GM23338 (cell line): ENCODE measurements around the gene MAP3K7CL. TPM values are rescaled to one million over a fixed set of nuclear protein-coding genes. Genes with fewer than 3 reads are reported as not detected.

Source experiments
- ATAC-seq: fragments of 200-7000 bp; cut with Tn5 transposase; 3 replicates; pipeline ENCODE4 v1.9.1; 2020
- DNase-seq: peaks from one replicate; pipeline ENCODE4 v3.0.0-alpha.2; 2015; ENCODE audit warnings: low spot score
- H2AFZ ChIP-seq: fragments of 200-600 bp; sonication (generic); 2 replicates; pipeline ENCODE4 v1.8.0; 2016; ENCODE audit warnings: antibody characterized with exemption, mild to moderate bottlenecking, moderate library complexity
- H3F3A ChIP-seq: fragments of 200-600 bp; sonication (generic); replicated peaks from 2 replicates; pipeline ENCODE4 v1.8.0; 2017; ENCODE audit warnings: antibody characterized with exemption, mixed run types, low read depth
- H3K27ac ChIP-seq: fragments of 200-600 bp; sonication (generic); 2 replicates; pipeline ENCODE4 v1.6.1; 2016; ENCODE audit warnings: low read depth
- H3K27me3 ChIP-seq: fragments of 200-600 bp; sonication (generic); 2 replicates; pipeline ENCODE4 v1.8.0; 2016; ENCODE audit warnings: mild to moderate bottlenecking, mixed run types, moderate library complexity; ENCODE audit not compliant: insufficient read depth
- H3K36me3 ChIP-seq: fragments of 200-600 bp; sonication (generic); 2 replicates; pipeline ENCODE4 v1.8.0; 2016; ENCODE audit warnings: mild to moderate bottlenecking; ENCODE audit not compliant: insufficient read depth
- H3K4me1 ChIP-seq: fragments of 200-600 bp; sonication (generic); 2 replicates; pipeline ENCODE4 v1.8.0; 2016; ENCODE audit warnings: mild to moderate bottlenecking, moderate library complexity; ENCODE audit not compliant: insufficient read depth
- H3K4me2 ChIP-seq: fragments of 200-600 bp; sonication (generic); 2 replicates; pipeline ENCODE4 v1.7.1; 2017; ENCODE audit warnings: mixed run types
- H3K4me3 ChIP-seq: fragments of 200-600 bp; sonication (generic); 2 replicates; pipeline ENCODE4 v1.6.1; 2016; ENCODE audit warnings: mixed run types
- H3K79me2 ChIP-seq: fragments of 200-600 bp; sonication (generic); replicated peaks from 2 replicates; pipeline ENCODE4 v1.8.0; 2017; ENCODE audit warnings: mild to moderate bottlenecking; ENCODE audit not compliant: insufficient read depth
- H3K9me2 ChIP-seq: fragments of 200-600 bp; sonication (generic); 2 replicates; pipeline ENCODE4 v1.8.0; 2017; ENCODE audit not compliant: insufficient read depth
- H4K20me1 ChIP-seq: fragments of 200-600 bp; sonication (generic); replicated peaks from 2 replicates; pipeline ENCODE4 v1.8.0; 2017; ENCODE audit warnings: mild to moderate bottlenecking; ENCODE audit not compliant: insufficient read depth
- H3K27ac Mint-ChIP-seq: 2 replicates; pipeline ENCODE4 v1.8.0; 2020; ENCODE audit warnings: inconsistent platforms, mild to moderate bottlenecking, moderate library complexity, mixed read lengths
- H3K27me3 Mint-ChIP-seq: 3 replicates; pipeline ENCODE4 v1.8.0; 2022; ENCODE audit warnings: low read depth, mild to moderate bottlenecking, moderate library complexity, mixed read lengths, inconsistent platforms; ENCODE audit not compliant: insufficient read depth, poor library complexity
- H3K36me3 Mint-ChIP-seq: 3 replicates; pipeline ENCODE4 v1.8.0; 2021; ENCODE audit warnings: low read depth, mild to moderate bottlenecking, inconsistent platforms, moderate library complexity, mixed read lengths
- H3K4me1 Mint-ChIP-seq: 3 replicates; pipeline ENCODE4 v1.8.0; 2020; ENCODE audit warnings: mild to moderate bottlenecking, inconsistent platforms, mixed read lengths
- H3K4me3 Mint-ChIP-seq: 3 replicates; pipeline ENCODE4 v1.8.0; 2021; ENCODE audit warnings: moderate library complexity, mild to moderate bottlenecking, inconsistent platforms, mixed read lengths
- H3K9me3 Mint-ChIP-seq: 3 replicates; pipeline ENCODE4 v1.8.0; 2020; ENCODE audit warnings: moderate library complexity, mild to moderate bottlenecking, inconsistent platforms, mixed read lengths
- CREB1 ChIP-seq: fragments of 250-450 bp; sonication (Bioruptor Pico); IDR thresholded peaks from 2 replicates; pipeline ENCODE4 v1.5.0; 2020; ENCODE audit warnings: low read depth, mild to moderate bottlenecking, moderate library complexity
- CTCF ChIP-seq, 2 experiments: fragments of 200-600 bp in 1 of 2; sonication (generic) in 1 of 2; conservative IDR thresholded peaks; 2 replicates each; pipeline versions ENCODE4 v1.5.1 to v1.6.1; 2016 to 2017; ENCODE audit warnings: antibody characterized with exemption in 2 of 2, low read depth in 2 of 2, mild to moderate bottlenecking in 2 of 2, moderate library complexity in 1 of 2
- ETS1 ChIP-seq: IDR thresholded peaks from 2 replicates; pipeline ENCODE4 v1.6.1; 2016; ENCODE audit warnings: antibody characterized with exemption
- EZH2 ChIP-seq: fragments of 200-600 bp; sonication (generic); IDR thresholded peaks from one replicate; pipeline ENCODE4 v1.8.0; 2017; ENCODE audit warnings: antibody characterized with exemption, mild to moderate bottlenecking, low read depth; ENCODE audit not compliant: unreplicated experiment
- EZH2phosphoT487 ChIP-seq: fragments of 200-600 bp; sonication (generic); IDR thresholded peaks from one replicate; pipeline ENCODE4 v1.8.1; 2018; ENCODE audit warnings: antibody characterized with exemption; ENCODE audit not compliant: unreplicated experiment
- JUNB ChIP-seq: IDR thresholded peaks from one replicate; pipeline ENCODE4 v1.6.1; 2016; ENCODE audit warnings: antibody characterized with exemption; ENCODE audit not compliant: unreplicated experiment
- NANOG ChIP-seq: IDR thresholded peaks from 2 replicates; pipeline ENCODE4 v1.6.1; 2016; ENCODE audit warnings: antibody characterized with exemption, borderline replicate concordance
- POLR2AphosphoS5 ChIP-seq: IDR thresholded peaks from 2 replicates; pipeline ENCODE4 v1.6.1; 2016; ENCODE audit warnings: antibody characterized with exemption, low read depth
- REST ChIP-seq: IDR thresholded peaks from one replicate; pipeline ENCODE4 v1.6.1; 2018; ENCODE audit warnings: antibody characterized with exemption; ENCODE audit not compliant: unreplicated experiment
- STAT1 ChIP-seq: IDR thresholded peaks from one replicate; pipeline ENCODE4 v1.6.1; 2016; ENCODE audit warnings: antibody characterized with exemption; ENCODE audit not compliant: unreplicated experiment
- ZNF114 ChIP-seq: fragments of 250-450 bp; sonication (Bioruptor Pico); IDR thresholded peaks from 2 replicates; pipeline ENCODE4 v1.5.0; 2020; ENCODE audit warnings: mild to moderate bottlenecking, moderate library complexity
- ZNF331 ChIP-seq: fragments of 250-450 bp; sonication (Bioruptor Pico); IDR thresholded peaks from 2 replicates; pipeline ENCODE4 v1.5.0; 2020; ENCODE audit warnings: low read depth, mild to moderate bottlenecking, moderate library complexity
- ZNF462 ChIP-seq: fragments of 250-450 bp; sonication (Bioruptor Pico); IDR thresholded peaks from 2 replicates; pipeline ENCODE4 v1.5.0; 2020; ENCODE audit warnings: mild to moderate bottlenecking, moderate library complexity
- polyA plus RNA-seq: library from polyadenylated mRNA; unstranded; fragments of >200 nt; fragmentation: Nextera tagmentation; extraction: Ambion mirVana; gene quantifications from 2 replicates; pipeline ENCODE4 v1.2.1, GENCODE V29; 2016
- total RNA-seq: library from RNA; depleted of rRNA; stranded (reverse); fragments of >200 nt; shearing (Covaris generic); gene quantifications from 2 replicates; pipeline ENCODE4 v1.2.3, GENCODE V29; 2014

MAP3K7CL gene
- total and polyA plus RNA-seq, 2 experiments from 2014 or later = 2.4 to 3.6 TPM

GRCh38 chr21:29172282-29172681 is 41.8 kb downstream of the MAP3K7CL start:
- no peaks in the 10 kb centered on the region for H3K79me2 ChIP-seq
- DNase-seq = no peak
- H3K27me3 Mint-ChIP-seq = no peaks in the 10 kb centered on the region
- H3K36me3 ChIP-seq = no peaks in the 10 kb centered on the region
- no peak overlapping the region for H2AFZ ChIP-seq
- no peaks in the 10 kb centered on the region for H4K20me1 ChIP-seq
- H3K4me1 ChIP-seq = no peaks in the 10 kb centered on the region
- H3K27ac Mint-ChIP-seq = no peak overlapping the region
- no peaks in the 10 kb centered on the region for H3K36me3 Mint-ChIP-seq
- no peak overlapping the region for H3K27ac ChIP-seq
- ATAC-seq = no peak
- no peak overlapping the region for H3K4me3 ChIP-seq
- no peaks in the 10 kb centered on the region for H3K9me3 Mint-ChIP-seq
- TF ChIP-seq CREB1 (CRISPR knock-in tag) (no peak), EZH2phosphoT487 (no peak), CTCF (conservative IDR thresholded peaks at IDR 0.05; ENCODE audit: low read depth in 2 of 2) (no peak), ZNF462 (CRISPR knock-in tag) (no peak), ZNF331 (CRISPR knock-in tag) (no peak), STAT1 (no peak), JUNB (no peak), EZH2 (no peak), NANOG (no peak), ETS1 (no peak), ZNF114 (CRISPR knock-in tag) (no peak), POLR2AphosphoS5 (no peak), REST (no peak)
- no peak overlapping the region for H3K4me2 ChIP-seq
- no peaks in the 10 kb centered on the region for H3F3A ChIP-seq
- no peaks in the 10 kb centered on the region for H3K9me2 ChIP-seq
- H3K4me3 Mint-ChIP-seq = no peak overlapping the region
- H3K27me3 ChIP-seq = no peaks in the 10 kb centered on the region
- H3K4me1 Mint-ChIP-seq = no peaks in the 10 kb centered on the region
